HG02943 (cell line): ENCODE measurements around the gene NFATC2.
"Not testable (repeated sequence)": the region's sequence is repeated elsewhere in the genome, so short reads cannot be mapped to it uniquely, and the experiment has no call there.

Experiments used
- ATAC-seq: cut with Tn5 transposase; IDR thresholded peaks from one replicate; pipeline ENCODE4 v1.9.1; 2021; ENCODE audit warnings: mild to moderate bottlenecking, low read depth, moderate library complexity; ENCODE audit not compliant: unreplicated experiment

The NFATC2 gene

DNA sequence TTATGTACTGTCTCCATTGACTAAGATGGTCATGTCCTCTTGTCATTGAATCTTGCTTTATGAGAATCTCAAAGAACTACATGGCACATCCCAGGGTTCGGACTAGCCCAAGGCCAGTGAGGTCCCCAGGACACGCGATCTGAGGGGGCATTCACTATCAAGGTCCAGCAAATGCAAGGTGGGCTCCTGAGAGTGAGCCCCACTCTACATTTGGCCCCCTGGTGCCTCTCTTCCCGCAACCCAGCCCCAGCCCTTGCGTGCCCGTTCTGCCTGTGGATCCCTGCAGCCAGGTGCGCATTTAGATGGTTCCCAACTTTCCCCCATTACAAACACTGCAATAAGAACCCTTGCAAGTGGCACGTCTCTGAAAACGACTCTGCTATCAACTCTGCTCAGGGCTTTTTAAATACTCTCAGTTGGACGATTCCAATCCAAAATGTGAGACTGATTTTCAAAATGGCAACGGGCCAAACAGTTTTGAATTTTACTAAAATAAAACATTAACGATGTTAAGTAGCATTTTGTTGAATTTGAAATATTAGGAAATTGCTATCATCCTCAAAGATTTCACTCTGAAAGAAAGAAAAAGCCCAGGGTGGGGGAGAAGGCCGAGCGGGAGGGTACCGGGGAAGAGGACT, 59.6 kb downstream of the NFATC2 start:
- no peak for ATAC-seq

DNA sequence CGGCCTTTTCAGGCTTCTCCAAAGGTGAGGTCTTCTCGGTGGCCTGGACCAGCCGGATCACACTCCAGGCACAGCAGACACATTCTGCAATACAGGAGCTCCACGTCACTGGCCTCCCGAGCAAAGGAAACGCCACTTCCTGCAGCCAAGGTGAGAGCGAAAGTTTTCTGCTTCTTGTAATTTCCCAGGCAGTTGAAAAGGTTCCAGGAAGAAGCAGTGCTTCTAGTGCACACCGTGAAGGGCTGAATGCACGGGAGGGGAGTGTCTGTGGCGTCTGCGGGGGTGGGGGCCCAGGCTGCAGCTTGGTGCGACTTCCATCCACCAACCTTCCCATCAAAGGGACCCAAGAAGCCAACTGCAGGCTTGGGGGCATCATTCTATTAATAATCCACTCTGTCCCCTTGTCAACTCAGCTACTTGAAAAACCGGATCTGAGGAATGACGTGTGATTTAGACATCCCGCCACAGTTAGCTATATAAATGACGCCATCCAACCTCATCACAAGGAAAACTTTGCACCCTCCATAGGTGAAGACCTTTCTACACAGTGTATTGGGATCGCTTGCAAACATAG, 61.1 kb downstream of the NFATC2 start:
- no peak for ATAC-seq

DNA sequence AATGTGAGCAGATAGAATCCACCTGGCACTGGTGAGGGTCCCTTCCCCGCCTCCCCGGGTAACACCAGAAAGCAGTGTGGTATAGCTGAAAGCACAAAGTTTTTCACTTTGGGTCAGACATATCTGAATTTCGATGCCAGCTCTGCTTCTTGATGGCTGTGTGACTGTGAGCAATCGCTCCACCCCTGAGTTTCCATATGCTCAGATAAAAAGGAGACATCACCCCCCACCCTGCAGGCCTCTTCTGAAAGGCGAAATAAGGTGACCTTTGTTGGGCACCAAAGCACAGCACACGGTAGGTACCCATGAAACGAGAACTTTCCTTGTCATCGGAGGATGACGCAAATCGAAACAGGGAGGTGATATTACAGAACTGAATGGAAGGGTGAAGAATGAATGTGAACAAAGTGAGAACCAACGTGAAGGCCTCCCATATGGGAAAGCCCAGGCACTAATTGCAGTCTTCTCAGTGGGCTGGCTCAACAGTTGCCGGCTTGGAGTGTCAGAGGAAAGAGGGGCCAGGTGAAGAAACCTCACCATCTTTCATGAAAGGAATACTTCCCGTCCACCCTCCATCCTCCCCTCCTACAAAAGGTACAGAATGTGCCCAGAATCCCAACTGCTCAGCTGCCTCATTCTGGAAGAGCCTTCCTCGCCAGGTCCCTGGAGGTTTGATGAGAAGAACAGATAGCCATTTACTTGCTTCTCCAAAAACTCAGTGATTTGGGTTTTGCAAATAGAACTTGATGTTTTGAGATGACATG, 61.8 kb downstream of the NFATC2 start:
- ATAC-seq = peak; percentile 69

DNA sequence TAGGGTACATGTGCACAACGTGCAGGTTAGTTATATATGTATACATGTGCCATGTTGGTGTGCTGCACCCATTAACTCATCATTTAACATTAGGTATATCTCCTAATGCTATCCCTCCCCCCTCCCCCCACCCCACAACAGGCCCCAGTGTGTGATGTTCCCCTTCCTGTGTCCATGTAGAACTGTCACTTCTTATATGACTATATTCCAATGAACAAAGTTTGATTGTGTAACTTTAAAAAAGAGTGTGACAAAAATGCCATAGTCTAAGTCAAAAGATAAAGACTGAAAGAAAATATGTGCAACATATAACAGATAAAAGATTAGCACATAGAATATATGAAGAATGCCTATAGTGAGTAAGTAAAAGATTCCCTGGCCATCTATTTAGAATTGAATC, 66.4 kb downstream of the NFATC2 start:
- not testable (repeated sequence) for ATAC-seq

DNA sequence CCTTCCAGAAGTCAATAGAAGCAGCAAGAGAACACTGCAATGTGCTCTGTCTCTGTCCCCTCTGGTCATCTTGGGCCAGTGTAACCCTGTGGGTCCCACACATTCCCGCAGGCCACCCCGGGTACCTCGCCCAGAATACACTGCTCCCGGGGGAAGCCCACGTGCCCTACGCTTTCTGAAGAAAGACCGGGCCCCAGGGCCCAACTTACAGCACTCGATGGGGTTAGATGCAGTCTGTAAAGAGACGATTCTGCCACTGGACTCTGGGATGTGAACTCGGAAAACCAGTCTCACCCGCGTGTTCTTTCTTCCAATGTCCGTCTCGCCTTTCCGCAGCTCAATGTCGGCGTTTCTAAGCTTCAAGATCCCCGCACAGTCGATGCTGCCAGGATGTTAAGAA, 68.7 kb downstream of the NFATC2 start:
- no peak for ATAC-seq

DNA sequence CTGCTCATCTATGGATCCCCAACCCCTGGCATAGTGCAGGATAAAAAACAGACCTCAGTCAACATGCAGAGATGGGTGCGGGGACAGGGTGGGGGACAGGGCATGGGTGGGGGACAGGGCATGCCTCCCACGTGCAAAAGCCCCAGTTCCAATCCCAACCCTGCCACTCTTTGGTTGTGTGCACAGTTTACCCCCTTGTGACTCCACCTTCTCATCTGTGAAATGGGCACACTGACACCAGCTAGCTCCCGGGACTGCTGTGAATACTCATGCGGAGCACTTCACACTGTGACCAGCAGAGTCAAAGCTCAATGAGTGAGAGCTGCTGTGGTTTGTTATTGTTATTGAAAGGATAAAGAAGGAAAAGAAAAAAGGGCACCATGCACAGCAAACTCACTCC, 69.3 kb downstream of the NFATC2 start:
- ATAC-seq = no peak

DNA sequence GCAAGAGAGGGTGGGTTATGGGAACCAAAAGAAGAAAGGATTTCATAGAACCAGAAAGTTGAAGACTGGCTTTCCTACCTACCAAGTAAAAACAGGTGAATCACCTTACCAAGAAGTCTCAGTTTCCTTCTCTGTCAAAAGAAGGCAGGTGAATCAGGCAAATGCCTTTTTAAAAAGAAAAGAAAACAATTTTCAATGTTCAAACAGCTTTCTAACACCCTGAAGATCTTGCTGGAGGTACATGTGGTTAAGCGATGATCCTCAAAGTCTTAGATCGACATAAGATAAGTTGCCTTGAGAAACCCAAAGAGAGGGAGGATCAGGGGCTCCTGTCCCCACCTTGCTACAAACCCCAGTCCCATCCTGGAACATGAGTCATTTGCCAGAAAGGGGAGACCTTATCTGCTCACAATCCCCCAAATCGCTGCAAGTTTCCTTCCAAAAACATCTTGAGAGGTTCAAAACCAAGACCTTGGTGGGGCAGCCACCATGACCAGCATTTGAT, 71.6 kb downstream of the NFATC2 start:
- ATAC-seq = no peak

DNA sequence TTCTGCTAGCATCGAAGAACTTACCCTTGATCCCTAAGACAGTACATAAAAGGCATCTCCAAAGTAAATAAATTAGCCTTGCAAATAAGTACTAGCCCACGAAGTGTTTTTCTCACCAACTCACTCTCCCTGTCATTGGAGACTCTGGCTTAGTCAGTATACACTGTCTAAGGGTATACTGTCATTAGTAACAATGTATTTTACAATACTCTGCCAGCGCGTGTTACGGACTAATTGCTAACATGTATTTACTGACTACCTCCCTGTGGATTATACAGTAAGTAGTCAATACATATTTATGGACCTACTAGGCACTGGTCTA, 72.1 kb downstream of the NFATC2 start:
- ATAC-seq = no peak

DNA sequence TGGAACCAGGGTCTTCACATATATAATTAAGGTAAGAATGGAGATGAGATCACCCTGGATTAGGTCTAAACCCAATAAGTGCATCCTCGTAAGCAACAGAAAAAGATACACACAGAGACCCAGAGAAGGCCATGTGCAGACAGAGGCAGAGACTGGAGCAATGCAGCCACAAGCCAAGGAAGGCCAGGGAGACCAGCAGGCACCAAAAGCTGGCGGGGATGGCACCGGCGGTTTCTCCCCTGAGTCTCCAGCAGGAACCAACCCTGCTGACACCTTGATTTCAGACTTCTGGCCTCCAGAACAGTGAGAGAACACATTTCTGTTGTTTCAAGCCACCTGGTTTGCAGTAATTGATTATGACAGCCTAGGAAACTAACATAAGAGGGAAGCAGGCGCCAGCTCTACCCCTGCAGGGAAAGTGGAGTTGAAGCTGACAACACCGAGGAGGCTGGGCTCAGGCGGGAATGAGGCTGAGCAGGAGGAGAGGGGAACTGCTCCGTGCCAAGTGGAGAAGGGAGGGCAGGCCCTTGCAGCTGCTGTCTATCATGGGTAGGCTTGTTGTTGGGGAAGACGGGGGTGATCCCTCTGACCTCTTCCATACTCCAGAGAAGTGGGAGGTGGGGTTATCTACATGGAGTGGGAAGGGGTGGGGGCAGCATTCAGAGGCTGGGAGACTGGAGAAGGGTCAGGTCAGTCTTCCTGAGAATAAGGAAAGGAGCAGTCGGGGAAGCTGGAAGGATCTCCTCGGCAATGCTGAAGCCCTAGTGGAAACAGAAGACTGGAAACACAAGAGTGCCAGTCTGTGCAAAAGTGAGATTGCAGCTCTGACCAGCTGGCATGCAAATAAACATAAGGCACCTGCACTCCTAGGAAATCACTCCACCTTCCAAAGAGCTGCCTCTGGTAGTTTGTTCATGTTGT, 72.7 kb downstream of the NFATC2 start:
- ATAC-seq = no peak

DNA sequence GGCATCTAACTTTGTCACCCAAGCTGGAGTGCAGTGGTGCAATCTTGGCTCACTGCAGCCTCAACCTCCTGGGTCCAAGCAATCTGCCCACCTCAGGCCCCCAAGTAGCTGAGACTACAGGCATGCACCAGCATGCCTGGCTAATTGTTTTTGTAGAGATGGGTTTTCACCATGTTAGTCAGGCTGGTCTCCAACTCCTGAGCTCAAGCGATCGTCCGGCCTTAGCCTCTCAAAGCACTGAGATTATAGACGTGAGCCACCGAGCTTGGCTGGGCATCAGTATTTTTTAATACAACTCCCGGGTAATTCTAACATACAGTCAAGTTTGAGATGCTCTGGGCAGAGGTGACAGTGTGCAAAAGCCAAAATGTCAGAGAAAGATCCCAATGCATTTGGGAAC, 73.5 kb downstream of the NFATC2 start:
- no peak for ATAC-seq

DNA sequence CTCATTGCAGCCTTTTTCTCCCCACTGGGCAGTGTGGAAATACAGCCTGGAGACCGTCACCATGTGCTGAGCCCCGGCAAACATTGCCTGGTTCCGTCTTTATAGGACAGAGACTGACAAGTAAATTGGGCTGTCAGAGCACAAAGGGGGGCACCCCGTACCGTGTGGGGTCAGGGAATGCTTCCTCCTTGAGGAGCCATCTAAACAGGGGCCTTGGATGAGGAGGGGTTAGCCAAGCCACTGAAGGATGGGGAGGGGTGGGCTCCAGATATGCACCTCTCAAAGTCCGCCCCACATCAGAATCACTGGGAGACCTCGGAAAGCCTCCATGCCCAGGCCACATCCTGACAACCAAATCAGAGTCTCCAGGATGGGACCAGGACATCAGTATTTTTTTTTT, 73.9 kb downstream of the NFATC2 start:
- ATAC-seq = no peak

DNA sequence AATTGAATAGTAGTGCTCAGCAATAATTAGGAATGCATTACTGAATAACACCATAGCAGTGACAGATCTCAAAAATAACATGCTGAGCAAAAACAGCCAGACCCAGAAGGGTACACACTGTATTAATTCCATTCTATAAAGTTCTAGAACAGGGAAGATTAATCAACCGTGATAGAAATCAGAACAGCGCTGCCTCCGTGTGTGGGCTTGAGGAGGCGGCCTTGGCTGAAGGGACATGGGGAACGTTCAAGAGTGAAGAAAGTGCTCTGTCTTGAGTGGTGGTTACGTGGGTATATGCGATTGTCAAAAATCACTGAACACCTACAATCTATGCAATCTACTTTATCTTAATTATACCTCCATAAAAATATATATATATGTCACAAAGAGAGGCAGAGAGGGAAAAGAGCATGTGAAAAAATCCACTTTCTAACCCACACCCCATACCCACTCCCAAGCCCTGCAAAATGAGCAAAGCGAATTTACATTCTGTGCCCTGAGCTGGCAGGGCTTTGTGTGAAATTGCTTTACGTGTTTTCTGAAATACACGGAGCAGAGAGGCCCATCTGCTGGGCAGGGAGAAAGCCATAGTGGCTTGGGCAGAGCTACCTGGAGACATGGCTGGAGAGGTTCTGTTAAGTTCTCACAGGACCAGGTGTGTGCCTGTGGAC, 74.4 kb downstream of the NFATC2 start:
- ATAC-seq = no peak

DNA sequence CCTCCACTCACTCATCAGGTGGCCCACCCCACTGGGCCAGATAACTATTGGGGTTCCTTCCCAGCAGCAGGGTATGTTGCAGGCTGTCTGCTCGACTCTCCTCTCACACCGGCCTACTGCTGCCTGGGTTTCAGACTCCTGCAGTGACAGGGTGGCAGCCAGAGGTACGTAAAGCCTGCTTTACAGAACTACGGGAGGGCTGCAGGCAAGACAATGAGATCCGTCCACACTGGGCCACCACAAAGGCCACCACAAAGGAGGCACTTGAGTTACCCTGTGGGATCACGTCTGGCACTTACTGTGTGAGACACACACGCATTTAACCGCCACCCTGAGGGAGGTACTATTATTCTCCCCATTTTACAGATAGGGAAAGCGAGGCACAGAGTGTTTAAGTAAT, 78.5 kb downstream of the NFATC2 start:
- ATAC-seq = no peak

DNA sequence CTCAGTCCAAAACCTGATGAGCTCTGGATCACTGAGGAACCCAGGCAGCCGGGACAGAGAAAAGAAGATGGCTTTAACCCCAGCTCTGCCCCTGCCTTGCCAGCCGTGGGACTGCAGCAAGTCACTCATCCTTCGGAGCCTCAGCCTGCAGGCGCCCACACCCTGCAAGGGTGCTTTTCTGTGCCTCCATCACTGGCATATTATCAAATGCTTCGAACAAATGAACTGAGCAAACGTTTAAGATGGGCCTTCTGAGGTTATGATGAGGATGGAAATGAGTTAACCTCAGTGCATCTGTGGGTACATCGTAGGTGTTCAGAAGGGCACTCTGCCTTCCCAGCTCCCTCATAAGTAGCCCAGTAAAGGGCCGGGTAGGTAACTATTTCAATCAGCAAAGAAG, 79.0 kb downstream of the NFATC2 start:
- no peak for ATAC-seq

DNA sequence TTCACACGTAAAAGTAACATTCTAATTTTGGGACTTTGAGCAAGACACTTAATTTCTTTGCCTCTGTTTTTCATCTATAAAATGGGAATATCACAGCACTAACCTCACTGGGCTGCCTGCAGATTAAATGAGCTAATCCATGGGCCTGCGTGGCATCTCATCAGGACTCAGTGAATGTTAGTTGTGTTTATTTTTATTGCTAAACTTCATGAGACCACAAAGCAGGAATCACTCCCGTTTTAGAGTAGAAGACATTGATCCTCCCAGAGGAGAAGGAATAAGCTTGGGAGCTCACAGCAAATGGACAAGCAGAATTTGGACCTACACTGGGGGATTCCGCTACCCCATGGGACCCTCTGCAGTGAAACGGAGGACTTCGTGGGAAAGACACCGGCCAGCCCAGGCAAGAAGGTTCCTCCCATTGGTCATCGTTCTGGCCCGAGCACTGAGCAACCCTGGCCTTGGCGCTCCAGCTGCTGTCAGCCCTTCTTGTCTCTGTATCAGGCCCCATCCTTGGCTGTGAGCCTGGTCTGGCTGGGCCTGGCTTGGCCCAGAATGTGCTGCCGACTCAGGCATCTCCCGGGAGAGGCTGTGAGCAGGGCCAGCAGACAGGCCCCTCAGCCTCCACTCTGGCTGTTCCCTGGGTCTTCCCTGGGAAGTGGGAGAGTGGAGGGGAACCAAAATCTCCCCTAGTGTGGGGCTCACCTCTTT, 79.8 kb downstream of the NFATC2 start:
- no peak for ATAC-seq

DNA sequence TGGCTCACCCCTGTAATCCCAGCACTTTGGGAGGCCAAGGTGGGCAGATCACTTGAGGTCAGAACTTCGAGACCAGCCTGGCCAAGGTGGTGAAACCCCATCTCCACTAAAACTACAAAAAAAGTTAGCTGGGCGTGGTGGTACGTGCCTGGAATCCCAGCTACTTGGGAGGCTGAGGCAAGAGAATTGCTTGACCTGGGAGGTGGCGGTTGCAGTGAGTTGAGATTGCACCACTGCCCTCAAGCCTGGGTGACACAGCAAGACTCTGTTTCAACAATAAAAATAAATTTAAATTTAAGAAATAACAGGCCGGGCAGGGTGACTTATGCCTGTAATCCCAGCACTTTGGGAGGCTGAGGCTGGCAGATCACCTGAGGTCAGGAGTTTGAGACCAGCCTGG, 80.7 kb downstream of the NFATC2 start:
- ATAC-seq = not testable (repeated sequence)

DNA sequence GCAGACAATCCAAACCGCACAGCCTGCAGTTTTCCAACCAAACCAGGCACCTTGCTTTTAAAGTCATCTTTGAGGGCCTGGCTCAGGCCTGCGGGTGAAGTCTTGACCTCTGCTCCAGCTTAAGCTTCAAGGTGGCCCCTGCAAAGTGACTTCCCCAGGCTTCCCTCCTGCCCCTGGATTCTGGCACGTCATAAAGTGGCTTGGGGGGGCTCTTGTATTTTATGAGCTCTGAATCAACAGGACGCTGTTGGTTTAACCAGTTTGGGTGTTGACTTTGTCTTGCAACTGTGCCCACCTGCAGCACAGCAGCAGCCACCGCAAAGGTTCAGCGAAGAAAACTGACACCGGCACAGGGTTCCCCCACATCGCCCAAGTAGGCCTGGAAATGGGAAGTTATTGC, 81.2 kb downstream of the NFATC2 start:
- peak; percentile 25 for ATAC-seq

DNA sequence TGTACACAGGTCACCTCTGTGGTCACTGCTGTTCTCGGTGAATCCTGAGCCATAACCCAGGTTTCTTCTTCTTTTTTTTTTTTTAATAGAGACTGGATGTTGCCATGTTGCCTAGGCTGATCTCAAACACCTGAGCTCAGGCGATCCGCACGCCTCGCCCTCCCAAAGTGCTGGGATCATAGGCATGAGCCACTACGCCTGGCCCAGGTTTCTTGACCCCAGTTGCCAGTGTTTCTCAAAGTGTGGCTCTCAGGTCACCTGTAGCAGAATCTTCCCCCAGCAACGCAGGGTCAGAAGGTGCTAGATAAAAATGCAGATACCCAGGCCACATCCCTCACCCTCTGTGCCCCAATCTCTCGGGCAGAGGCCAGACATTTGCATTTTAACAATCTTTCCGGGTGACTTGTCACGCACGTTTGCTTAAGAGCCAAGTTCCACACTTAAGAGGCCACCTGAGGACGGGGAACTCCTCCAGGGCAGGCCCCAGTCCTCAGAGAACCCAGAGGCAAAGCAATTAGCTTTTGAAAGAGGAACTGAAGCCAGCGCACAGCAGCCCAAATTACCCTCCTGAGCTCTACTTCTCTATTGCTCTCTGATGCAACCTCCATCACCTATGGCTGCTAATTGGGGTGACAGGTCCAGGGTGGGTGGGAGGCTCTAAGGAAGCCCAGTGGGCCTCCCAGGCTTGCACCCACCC, 81.8 kb downstream of the NFATC2 start:
- peak; percentile 91 for ATAC-seq

DNA sequence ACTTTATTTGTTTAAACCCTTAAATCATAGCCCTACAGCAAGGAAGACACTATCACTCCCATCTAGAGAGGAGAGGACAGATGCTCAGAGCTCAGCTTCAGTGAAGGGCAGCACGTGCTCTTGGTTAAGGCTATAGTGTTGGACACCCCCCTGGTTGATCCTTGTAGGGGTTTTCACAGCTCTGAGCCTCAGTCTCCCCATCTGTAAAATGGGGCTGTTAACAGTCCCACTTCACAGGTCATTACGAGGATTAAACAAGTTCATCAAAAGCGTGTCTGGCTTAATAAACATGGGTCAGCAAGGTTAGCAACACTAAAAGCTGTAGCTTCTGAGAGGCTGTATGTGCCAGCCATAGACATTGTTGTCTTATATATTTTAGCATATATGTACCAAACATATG, 82.4 kb downstream of the NFATC2 start:
- ATAC-seq = no peak
